Upper lobe of left lung (tissue), 4 donors: ENCODE results near the gene PRKCZ.

Experiments
- CTCF ChIP-seq, 6 experiments: fragments of 450-650 bp in 4 of 6; fragments of 200-600 bp in 2 of 6; sonication (generic) in 2 of 6; IDR thresholded peaks; one replicate each; pipeline ENCODE4 v1.5.1; 2016 to 2019; ENCODE audit warnings: antibody characterized with exemption in 6 of 6
- POLR2A ChIP-seq, 4 donors: fragments of 450-650 bp; IDR thresholded peaks; one replicate each; pipeline ENCODE4 v1.5.1; 2016 to 2017; ENCODE audit warnings: antibody characterized with exemption in 4 of 4, mild to moderate bottlenecking in 2 of 4
- POLR2AphosphoS5 ChIP-seq, 2 donors: sonication (generic); formaldehyde crosslinking; IDR thresholded peaks; one replicate each; pipeline ENCODE4 v1.5.1; 2017; ENCODE audit warnings: antibody characterized with exemption in 2 of 2

GRCh38 chr1:2072891-2073290 is 22.7 kb downstream of the PRKCZ start:
- no peak for TF ChIP-seq CTCF (IDR thresholded peaks at IDR 0.05)
- TF ChIP-seq POLR2A (IDR thresholded peaks at IDR 0.05), result no peak
- TF ChIP-seq POLR2AphosphoS5 (IDR thresholded peaks at IDR 0.05), result no peak
